ENCODE results near the gene PIGU. TPM values are rescaled to one million over a fixed set of nuclear protein-coding genes. Genes with fewer than 3 reads are reported as not detected.

Gene PIGU
- total RNA-seq, 1 donor, result 13.0 TPM

- no peak overlapping the region for H3K4me3 ChIP-seq (ENCODE audit: low read depth, low read length)
- DNase-seq (ENCODE audit: low read depth), result no peak
- TF ChIP-seq, protein P1, sequence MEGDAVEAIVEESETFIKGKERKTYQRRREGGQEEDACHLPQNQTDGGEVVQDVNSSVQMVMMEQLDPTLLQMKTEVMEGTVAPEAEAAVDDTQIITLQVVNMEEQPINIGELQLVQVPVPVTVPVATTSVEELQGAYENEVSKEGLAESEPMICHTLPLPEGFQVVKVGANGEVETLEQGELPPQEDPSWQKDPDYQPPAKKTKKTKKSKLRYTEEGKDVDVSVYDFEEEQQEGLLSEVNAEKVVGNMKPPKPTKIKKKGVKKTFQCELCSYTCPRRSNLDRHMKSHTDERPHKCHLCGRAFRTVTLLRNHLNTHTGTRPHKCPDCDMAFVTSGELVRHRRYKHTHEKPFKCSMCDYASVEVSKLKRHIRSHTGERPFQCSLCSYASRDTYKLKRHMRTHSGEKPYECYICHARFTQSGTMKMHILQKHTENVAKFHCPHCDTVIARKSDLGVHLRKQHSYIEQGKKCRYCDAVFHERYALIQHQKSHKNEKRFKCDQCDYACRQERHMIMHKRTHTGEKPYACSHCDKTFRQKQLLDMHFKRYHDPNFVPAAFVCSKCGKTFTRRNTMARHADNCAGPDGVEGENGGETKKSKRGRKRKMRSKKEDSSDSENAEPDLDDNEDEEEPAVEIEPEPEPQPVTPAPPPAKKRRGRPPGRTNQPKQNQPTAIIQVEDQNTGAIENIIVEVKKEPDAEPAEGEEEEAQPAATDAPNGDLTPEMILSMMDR (IDR thresholded peaks at IDR 0.05; ENCODE audit: insufficient read depth, low read depth, low read length), result no peak
Measured at GRCh38 chr20:34582911-34583310, 94.0 kb downstream of the PIGU start.

DNA sequence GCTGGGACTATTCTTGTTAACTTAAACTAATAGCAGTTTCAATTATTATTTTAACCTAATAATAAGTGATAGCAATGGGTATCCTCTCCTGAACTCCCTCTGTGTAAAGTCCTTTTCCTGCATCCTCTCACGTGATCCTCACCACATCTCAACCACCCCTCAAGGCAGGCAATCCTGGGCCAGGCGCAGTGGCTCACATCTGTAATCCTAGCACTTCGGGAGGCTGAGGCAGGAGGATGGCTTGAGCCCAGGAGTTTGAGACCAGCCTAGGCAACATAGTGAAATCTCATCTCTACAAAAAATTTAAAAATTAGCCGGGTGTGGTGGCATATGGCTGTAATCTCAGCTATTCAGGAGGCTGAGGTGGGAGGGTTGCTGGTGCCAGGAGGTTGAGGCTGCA lies 94.7 kb downstream of the PIGU start:
- no peak overlapping the region for H3K4me3 ChIP-seq (ENCODE audit: low read depth, low read length)
- TF ChIP-seq, protein P1 (IDR thresholded peaks at IDR 0.05; ENCODE audit: insufficient read depth, low read depth, low read length), result no peak
- DNase-seq (ENCODE audit: low read depth), result no peak

DNA sequence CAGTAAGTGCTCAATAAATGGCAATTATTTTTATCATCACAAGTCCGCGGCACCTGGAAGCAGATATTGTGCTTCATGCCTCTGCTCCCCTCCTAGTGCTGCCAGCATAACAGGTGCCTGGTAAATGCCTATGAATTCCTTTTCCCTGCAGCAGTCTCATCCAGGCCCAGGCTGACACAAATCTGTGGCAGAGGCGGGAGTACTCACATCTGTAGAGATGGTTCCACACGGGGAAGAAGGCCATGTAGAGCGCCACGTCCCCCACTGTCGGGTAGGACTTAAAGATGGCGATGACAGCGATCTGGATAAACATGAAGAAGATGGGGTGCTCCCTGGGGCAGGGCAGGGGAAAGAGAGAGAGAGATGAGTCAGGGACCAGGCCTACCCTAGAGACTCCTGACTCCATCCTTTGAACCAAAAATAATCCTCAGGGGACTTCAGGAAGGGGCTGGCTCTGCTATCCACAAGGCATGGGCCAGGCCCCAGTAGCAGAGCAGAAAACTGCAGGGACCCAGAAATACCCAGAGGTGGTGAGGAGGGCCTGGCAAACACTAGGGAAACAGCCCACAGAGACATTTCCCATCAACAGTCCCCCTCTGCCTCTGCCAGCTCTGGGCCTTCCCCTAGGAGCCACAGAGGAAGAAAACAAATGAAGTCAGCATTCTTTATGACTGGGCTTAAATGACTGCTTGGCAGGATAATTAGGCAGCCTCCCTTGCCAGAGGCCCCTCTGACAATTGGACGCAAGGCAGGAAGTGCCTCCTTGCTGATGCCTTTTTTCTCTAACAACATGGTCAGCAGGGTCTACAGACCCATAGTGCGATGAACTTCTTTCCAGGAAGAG lies 95.3 kb downstream of the PIGU start:
- H3K4me3 ChIP-seq (ENCODE audit: low read depth, low read length), result no peak overlapping the region
- TF ChIP-seq, protein P1 (IDR thresholded peaks at IDR 0.05; ENCODE audit: insufficient read depth, low read depth, low read length), result no peak
- DNase-seq (ENCODE audit: low read depth), result peak; percentile 59

DNA sequence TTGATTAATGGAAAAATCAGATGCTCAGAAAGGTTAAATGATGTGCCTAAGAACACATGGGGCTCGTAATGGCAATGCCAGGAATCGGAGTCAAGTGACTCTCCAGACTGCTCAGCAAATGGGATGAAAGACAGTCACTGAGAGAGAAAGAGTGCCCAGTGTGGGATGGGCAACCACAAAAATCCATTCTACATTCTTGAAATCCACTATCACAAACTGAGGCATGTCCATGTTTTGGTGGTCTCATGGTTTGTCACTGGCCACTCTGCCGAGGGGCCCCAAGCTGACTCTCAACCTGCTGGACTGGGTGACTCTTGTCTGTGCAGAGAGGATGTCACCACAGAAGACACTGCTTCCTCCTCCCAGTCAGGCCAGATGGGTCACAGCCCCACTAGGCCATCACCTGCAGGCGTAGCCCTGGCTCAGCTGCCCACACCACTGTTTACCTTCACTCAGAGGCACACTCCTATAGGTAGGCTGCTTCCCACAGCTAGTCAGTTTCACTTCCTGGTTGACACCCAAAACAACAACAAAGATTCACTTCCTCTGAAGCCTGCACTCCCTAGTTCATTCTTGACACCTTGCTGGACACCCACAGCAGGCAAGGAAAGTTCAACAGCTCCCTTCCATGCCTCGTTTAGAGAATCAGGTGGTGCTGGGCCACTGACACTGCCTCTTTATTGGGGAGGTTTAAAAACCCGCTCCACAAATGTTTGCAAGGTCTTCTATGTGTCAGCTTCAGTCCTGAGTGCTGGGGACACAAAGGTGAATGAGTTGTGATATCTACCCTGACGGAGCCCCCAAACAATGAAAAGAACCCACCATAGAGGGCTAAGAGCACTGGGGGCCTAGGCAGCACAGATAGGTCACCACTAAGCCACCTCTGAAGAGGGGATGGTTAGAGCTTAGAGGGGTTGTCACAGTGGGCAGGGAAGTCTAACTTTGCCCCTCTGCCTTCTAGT lies 96.6 kb downstream of the PIGU start:
- no peak overlapping the region for H3K4me3 ChIP-seq (ENCODE audit: low read depth, low read length)
- no peak for DNase-seq (ENCODE audit: low read depth)
- TF ChIP-seq, protein P1 (IDR thresholded peaks at IDR 0.05; ENCODE audit: insufficient read depth, low read depth, low read length), result no peak

DNA sequence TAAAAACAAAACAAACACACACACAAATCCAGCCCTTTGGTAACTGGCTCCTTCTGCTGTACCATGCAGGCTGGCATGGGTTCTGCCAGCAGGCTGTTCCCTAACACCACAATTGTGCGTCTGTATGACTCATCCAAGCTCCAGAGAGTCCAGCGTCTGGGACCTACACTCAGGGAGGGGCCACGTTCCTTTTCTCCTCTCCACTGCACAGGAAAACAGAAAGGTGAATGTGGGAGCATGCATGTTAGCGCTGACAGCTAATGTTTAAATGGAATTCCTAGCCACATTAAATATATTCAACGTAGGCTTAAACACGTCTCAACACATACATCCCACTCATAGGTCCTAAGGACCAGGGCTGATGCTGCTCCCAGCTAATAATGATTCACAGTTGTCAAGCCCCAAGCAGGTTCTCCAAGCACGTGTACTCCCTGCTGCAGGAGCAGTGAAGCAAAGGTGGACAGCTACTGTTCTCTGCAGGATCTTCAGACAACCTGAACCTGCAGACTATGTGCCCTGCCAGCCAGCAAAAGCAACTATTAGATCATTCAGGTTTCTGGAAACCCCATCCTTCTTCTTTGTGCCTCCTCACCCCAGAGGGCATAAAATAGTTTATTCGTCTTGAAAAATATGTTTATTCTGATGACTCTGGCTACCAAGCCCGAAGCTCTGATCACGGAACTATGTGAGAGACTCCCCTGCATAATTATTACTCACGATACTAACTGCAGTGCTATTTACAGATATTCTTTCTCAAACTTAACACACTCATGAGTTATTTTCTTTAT lies 97.5 kb downstream of the PIGU start:
- no peak overlapping the region for H3K4me3 ChIP-seq (ENCODE audit: low read depth, low read length)
- DNase-seq (ENCODE audit: low read depth), result peak; percentile 78
- TF ChIP-seq, protein P1 (IDR thresholded peaks at IDR 0.05; ENCODE audit: insufficient read depth, low read depth, low read length), result peak; percentile 77

GRCh38 chr20:34578521-34578920 lies 98.4 kb downstream of the PIGU start:
- TF ChIP-seq, protein P1 (IDR thresholded peaks at IDR 0.05; ENCODE audit: insufficient read depth, low read depth, low read length), result no peak
- no peak overlapping the region for H3K4me3 ChIP-seq (ENCODE audit: low read depth, low read length)
- no peak for DNase-seq (ENCODE audit: low read depth)

All from fibroblast of villous mesenchyme (primary cell).